HG02938 (cell line): ENCODE measurements around the gene LAPTM5.
"Not testable (repeated sequence)": the region's sequence is repeated elsewhere in the genome, so short reads cannot be mapped to it uniquely, and the experiment has no call there.

Experiments used
- ATAC-seq: cut with Tn5 transposase; IDR thresholded peaks from one replicate; pipeline ENCODE4 v1.9.1; 2021; ENCODE audit warnings: mild to moderate bottlenecking, moderate library complexity; ENCODE audit not compliant: unreplicated experiment

Gene LAPTM5

DNA sequence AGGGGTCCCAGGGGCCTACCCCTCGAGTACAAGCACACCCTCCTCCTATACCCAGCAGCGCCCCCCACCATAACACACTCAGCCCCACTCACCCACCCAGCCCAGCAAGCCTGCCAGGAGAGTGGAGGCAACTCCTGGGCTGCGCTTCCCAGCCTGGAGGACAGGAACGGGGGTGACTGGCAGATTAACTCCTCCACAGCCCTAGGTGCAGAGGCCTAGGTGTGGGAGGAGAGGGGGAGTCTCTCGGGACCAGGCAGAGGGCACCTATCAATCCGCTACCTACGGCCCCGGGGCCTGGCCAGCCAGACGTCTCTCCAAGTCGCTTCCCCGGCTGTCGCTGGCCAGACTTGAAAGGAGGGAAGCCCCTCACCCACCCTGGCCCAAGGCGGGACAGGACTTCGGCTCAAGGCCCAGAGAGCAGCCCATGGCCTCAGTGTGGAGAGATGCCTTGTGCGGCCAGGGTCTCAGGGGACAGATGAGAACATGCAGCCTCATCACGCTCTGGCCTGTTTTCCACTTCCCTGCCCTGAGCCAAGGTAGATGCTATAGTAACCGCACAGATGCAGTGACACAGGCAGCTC lies 59.1 kb downstream of the LAPTM5 start:
- no peak for ATAC-seq

DNA sequence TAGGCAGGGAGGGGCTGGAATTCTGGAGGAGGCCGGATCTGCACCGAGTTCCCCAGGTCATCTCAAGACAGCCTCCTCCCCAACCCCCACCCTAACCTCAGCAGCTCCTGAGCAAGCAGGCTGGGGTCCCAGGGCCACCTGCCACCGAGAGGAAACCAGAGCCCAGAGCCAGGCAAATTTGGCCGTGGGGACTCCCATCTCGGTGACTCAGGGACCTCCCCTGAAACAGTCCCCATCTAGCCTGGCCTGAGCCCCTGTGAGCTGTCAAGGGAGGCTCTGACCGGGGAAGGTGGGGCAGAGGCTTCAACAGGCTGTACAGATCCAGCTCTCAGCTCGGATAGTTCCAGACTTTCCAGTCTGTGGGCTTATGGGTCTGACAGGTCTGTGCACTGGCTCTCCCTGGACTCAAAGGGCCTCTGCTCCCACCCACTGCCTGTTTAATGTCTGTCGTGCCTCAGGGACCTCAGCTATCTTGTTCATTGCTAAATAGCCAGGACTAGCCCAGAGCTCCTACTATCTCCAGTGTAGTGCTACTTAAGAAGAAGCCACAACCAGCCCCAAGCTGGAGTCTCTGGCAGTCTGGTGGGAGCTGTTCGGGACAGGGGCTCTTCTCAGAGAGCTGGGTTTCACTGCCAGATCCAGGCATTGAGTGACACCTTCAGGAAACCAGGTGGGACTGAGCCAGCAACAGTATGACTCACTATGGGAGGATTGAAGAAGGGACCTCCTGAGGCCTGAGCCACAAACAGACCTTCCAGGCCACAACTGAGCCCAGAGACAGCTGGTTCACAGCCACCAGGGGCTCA lies 59.8 kb downstream of the LAPTM5 start:
- no peak for ATAC-seq

DNA sequence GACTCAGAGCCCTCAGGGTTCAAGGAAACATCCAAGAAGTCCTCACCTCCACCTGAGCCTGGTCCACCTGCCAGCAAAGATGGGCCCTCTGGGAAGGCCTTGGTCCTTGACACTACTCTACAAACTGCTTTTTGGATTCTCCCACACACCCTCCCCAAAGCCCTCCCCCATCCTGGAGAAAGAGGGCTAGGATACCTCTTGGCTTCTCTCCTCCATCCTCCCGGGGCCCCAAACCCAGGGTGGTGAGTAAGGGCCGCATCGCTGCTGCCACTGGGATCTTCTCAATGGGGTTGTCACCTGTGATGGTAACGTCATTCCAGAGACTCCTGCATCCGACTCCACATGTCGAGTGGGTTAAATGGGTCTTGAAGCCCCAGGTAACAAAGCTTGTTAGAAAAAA lies 60.7 kb downstream of the LAPTM5 start:
- ATAC-seq = no peak

DNA sequence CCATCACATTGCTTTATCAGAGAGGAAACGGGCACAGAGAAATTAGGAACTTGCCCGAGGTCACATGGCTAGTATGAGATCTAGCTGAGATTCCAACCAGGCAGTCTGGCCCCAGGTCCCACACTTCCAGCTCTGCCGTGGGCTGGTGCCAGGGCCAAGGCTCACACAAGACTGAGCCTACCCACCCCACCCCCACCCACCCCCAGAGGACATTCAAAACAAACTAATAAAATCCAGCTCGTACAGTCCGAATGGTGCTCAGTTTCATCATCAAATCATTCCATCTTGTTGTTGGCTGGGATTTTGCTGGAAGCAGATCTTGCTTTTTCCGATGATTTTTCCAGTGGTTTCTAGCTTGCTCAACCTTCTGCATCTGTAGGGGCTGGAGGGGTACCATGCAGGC lies 62.1 kb downstream of the LAPTM5 start:
- no peak for ATAC-seq

DNA sequence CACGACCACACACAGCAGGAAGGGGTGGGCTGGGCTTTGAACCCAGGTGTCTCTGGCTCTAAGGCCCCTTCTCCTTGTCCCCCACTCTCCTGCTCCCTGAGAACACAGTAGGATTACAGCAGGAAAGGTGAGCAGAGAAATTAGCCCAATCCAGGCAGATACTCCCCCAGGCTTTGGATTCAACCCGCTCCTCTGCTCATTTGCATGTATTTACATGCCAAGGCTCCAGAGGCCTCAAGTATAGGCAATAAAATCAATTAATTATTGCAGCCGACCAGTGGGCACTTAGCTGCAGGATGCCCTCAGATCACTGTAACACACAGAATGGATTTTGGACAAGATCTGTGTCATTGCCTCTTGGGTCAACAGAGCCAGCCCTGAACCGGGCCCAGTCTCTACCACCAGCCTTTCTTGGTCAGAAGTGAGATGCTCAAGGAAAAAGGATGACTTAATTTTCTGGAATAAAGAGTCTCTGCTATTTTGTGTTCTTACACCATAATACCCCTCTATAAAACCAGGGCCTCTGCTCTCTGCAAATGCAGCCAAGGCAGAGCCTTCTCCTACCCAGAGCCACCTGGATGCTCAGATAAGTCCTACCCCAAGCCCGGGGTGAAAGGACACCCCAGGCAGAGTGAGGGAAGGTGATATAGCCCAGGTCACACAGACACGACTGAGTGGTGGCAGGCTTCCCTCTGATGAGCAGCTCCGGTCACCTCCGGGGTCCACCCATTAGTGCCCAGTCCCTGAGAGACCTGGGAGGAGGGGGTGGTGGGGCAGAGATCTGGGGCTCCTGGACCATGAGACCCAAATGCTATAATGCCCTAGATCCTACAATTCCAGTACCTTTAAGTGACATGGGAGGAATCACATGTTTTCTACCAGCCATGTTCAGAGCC lies 63.0 kb downstream of the LAPTM5 start:
- ATAC-seq = no peak

DNA sequence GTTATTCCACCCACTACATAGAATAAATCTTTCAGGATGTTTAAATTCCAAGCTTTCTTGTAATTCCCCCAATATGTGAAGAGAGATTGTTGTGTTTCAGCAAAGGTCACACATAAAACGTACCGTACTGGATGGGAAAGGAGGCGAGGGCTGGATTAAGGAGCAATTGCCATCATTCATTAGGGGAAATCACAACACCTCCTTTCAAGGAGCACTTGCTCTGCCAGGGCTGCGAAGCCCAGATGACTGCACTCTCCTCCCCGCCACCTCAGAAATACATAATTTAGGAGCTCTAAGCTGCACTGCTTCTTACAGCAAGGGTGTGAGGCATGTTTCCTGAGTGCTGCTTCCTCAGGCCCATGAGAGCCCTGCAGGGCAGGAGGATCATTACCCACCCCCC lies 63.8 kb downstream of the LAPTM5 start:
- no peak for ATAC-seq

DNA sequence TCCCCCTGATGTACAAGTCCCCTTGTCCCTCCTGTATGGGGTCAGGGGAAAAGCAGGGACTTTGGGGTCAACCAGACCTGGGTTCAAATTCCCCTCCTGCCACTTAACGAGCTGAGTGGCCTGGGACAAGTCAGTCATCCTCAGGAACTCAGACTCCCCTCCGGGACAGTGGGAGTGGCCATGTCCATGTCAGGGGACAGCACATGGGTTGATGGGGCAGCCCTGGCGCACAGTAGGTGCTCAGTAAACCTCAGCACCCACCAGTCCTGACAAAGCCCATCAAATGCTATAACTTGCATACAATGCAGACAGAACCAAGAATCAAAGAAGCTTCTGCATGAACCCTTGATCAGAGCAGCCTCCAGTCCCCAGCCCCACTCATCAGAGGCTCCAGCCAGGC lies 64.2 kb downstream of the LAPTM5 start:
- no peak for ATAC-seq

DNA sequence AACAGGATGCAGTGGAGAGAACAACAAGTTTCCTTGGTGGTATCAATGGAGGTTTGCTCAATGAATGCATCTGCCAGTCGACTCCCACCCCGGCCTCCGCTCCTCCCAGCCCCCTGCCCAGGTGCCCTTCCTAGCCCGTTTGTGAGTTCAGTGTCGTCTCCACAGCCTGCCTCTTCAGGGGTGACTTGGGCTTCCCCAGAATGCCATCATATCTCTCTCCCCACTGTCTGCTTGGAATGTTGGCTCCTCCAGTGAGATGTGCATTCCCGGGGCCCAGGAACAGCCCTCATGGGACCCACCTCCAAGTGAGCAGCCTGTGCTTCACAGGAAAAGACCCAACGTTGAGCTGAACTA lies 64.6 kb downstream of the LAPTM5 start:
- no peak for ATAC-seq

DNA sequence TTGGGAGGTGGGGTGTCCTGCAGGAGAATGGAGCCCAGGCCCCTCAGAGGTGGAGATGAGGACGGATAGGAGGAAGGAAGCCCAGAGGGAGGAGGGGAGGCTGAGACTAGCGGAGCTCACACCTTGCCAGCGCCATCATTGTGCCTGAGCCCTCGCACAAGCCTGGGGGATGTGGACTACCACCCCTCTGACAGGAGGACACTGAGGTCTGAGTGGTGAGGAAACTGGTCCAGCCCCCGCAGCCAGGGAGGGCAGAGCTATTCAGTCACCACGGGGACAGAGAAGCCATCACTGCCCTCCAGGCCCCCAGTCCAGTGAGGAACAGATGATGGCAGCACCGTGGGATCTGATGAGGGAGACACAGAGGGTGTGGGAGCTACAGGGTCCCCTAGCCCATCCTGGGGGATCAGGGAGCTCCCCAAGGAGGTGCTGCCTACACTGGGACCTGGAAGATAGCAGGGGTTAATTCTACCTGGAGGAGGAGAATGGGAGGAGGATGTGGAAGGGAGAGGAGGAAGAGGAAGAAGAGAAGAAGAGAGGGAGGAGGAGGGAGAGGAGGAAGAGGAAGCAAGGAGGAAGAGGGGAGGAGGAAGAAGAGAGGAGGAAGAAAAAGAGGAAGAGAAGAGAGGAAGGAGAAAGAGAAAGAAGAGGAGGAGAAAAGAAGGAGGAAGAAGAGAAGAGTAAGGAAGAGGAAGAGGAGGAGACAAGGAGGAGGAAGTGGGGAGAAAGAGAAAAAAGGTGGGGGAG lies 65.2 kb downstream of the LAPTM5 start:
- no peak for ATAC-seq

DNA sequence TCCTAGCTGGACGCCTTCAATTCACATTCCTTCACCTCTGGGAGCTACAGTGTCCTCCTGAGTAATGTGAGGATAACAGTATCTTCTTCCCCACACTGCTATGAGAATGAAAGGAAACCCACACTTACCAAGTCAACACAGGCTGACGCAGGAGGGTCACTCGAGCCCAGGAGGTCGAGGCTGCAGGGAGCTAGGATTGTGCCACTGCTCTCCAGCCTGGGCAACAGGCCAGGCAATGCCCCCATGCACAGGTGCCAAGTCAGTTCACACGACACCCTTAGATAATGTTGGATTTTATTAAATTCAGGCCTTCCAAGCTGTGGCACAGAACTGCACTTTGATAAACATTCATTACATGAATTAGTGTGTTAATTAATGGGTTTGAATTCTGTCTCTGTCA lies 66.1 kb downstream of the LAPTM5 start:
- ATAC-seq = no peak

DNA sequence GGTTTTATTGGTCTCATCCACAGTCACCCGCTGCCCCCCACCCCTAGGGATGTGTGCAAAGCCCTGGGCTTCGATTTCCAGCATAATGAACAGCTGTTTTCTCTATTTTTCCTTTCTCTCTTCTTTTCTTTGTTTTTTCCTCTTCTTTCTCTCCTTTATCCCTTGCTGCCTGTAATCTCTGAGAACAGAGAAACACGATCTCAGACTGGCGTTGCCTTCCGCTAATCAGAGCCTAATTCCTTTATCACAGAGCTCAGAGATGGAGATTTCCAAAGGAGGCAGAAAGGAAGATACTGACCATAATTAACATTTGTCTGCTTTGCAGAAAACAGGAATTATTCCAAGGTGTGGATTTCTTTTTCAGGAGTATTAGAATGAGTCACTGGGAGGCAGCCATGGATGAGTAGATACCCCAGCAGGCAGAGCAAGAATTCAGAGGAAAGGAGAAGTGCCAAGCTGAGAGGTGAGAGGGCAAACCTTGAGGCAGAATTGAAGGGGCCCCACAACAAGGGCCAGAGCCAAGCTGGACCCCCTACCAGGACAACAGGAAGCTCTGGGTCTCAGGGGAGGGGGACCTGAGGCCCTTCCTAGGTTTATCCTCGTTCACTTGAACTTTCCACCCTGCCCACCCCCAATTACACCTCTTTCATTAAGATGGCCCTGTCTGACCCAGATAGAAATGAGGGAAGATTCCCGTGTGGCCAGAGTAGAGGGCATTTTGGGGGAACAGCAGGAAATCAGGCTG lies 67.5 kb downstream of the LAPTM5 start:
- ATAC-seq = no peak

DNA sequence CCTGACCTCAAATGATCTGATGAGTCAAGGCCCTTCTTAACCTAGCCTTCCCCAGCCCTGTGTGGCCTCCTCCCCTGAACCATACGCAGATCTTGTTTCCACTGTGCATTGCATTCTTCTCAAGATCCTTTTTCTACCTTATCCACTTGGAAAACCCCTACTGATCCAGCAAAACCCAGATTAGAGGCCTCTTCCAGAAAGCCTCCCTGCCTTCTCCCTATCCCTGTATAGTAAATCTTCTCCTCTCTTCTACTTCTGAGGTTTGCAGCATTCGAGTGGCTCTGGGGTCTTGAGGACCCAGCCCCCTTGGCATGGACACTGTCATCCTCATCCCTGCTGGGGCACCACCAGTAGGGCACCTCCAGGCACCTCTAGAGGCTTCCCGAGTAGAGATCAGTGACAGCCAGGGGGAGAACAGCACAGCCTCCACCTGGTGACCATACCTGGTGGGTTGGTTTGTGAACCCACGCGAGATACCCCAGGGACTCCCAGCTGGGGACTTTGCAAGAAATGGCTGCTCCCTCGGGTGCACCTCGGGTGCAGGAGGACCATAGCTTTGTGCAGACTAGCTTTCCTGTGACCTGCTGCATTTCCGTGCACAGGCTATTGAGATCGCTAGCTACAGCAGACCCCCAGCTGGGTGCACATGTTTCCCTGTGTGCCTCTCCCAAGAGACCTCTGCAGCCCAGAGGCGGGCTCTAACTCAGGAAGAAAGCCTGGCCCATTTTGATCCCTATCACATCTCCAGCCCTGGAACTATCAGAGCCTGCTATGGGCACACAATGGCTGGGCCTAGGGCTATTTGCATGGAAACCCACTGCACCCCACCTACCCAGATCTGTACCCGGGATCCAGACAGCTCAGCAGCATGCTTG lies 68.4 kb downstream of the LAPTM5 start:
- ATAC-seq = no peak

DNA sequence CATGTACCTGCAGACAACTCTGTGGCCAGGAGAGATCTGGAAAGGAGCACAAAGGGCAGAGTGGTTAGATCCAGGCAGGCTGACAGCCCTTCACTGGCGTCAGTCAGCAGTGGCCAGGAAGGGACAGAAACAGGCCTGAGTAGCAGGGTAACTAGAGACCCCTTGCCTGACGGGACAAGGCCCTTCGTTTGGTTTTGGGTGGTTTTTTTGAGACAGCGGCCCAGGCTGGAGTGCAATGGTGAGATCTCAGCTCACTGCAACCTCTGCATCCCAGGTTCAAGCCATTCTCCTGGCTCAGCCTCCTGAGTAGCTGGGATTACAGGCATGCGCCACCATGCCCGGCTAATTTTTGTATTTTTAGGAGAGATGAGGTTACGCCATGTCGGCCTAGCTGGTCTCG lies 69.1 kb downstream of the LAPTM5 start:
- ATAC-seq = not testable (repeated sequence)

DNA sequence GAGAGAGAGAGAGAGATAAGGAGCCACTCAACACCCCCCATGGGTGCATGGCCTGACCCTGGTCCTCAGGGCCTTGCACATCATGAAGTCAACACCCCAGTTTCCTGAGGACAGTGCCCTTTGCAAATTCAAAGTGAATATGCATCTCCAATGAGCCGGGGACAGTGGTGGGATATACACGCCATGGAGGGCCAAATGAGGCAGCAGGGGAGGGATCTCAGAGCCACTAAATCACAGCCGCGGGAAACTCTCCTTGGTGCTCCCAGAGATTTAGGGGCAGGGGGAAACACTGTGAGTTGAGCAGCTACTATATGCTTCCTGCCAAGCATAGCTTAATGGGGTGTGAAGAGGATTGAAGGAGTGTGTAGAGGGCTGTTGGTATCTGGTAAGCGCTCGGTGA lies 69.7 kb downstream of the LAPTM5 start:
- no peak for ATAC-seq

DNA sequence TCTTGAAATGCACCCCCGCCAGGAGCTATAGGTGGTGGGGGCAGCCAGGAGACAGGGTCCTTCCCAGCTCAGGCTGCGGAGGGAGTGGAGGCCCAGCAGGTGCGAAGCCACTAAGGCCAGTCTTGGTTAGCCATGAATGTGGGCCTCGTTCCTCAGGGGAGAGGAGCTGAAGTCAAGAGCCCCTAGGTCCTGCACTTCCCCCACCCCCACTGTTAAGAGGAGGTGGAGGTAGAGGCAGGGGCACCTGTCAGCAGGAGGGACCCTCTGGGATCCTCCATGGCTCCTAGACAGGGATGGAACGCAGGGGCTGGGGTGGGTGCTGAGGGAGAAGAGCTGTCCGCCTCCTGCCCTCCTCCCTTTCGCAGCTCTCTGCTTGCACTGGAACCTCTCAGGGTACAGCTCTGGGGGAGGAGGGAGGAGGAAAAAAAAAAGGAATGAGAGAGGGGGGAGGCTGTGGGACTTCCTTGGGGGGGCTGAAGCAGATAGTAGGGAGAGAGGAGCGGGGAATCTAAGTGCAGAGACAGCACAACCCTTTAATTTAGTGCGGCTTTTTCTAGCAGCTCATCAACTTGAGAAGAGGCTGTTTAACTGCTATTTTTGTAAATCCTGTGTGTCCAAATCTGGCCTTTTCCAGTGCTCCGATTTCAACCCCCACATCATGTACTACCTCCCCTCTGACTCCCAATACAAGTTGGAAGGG lies 71.2 kb downstream of the LAPTM5 start:
- ATAC-seq = no peak

DNA sequence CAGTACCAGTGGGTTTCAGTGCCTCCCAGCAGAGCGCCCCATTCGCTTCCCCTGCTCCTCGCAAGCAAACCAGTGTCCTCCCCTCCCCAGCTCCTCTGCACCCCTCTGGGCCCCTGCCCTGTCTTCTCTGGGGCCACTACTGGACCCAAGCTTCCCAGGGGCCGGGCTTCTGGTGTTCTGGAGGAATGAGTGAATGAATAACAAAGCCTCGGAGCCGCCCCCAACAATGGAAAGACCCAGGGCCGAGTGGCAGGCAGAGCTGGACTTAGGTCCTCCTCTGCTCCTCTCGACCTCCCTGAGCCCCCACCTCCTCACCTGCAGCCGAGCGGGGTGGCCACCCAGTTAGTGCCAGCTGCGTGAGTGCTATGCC lies 71.8 kb downstream of the LAPTM5 start:
- no peak for ATAC-seq

DNA sequence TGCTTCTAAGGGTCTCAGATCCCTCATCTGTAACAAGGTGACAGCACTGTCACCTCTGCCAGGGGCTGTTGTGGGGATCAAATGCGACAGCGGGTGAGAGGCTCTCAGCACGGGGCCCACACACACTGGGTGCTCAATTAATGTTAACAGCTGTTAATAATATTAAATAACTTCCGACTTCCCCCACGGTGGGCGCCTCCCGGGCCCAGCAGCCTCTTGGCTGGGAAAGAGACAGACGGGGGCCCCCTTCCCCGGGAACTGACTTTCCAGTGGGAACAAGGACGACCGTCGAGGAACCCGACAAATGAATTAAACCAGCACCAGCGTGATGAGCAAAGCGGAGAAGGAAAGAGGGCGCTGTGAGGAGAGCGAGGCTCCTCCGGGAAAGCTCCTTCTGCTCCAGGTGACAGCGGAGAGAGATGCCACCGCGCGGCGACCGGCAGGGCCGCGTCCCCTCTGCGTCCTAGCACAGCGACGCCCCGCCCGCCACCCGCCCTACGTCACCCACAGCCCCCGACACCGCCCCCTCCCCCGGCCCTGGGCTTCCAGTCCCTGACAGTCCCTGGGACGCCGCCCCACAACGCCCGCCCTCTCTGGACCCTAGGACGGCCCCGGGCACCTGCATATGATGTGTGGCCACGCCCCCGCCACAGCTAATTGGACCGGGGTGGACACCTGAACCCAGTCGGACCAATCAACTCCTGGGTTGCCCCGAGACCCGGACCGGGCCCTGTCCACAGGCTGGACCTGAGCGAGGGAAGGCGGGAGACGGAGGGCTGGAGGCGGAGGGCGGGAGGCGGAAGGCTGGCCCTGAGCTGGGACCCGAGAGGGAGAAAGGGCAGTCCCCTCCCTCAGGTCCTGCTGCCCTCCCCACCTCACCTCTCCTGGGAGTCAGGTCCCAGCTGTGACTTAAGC lies 72.4 kb downstream of the LAPTM5 start:
- ATAC-seq = no peak

DNA sequence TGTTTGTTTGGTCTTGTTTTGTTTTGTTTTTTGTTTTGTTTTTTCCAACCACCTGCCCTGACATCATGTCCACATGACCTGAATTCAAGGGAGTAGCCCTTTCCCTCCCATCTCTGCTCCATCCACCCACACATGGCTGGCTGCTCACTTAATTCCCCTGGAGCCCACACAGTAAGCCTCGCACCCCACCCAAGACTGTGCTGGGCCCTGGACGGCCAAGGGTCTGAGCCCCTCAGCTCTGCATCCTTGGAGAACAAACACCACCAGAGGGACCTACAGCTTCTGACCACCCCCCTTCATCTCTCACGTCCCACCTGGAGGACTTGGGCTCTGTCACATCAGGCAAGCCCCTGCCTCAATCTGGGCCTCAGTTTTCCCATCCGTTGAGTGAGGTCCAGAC lies 73.3 kb downstream of the LAPTM5 start:
- ATAC-seq = no peak
